T-helper 1 cell treated with Interleukin-12 subunit alpha and Interleukin-12 subunit beta and Interleukin-4 antibody, amounts not matched to agents 30 ng/mL and 1 ng/mL, for 36 hours (primary cell): ENCODE data around the gene MYOG. TPM values are rescaled to one million over a fixed set of nuclear protein-coding genes. Genes with fewer than 3 reads are reported as not detected.

Experiments used
- intact Hi-C: fragments of 100-400 bp; cut with micrococcal nuclease; formaldehyde crosslinking; loops from one replicate; pipeline ENCODE4 v1.15.1; 2024
- total RNA-seq: library from RNA; stranded (reverse); gene quantifications from 2 replicates; pipeline ENCODE4 v1.2.3, GENCODE V29; 2022

Gene MYOG
- total RNA-seq, 1 donor from 2014 or later, result not detected

DNA sequence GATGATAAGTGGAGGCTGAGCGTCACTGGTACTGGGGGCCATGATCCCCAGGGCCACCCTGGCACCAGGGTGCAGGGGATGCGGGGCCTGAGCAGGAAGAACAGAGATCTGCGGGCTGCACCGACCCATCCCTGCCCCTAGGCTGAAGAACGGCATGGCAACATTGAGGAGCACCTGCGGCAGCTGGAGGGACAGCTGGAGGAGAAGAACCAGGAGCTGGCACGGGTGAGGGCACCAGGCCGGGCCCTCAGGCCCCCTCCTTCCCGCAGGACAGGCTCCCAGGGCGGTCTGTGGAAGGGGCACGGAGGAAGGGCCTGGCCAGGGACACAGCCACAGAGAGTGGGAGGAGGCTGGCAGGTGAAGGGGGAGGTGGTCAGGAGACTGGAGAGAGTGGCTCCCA, 37.7 kb downstream of the MYOG start:
- intact Hi-C loops, result no loop called here

GRCh38 chr1:203046984-203047630, 38.7 kb downstream of the MYOG start:
- intact Hi-C loops, result no loop called here

DNA sequence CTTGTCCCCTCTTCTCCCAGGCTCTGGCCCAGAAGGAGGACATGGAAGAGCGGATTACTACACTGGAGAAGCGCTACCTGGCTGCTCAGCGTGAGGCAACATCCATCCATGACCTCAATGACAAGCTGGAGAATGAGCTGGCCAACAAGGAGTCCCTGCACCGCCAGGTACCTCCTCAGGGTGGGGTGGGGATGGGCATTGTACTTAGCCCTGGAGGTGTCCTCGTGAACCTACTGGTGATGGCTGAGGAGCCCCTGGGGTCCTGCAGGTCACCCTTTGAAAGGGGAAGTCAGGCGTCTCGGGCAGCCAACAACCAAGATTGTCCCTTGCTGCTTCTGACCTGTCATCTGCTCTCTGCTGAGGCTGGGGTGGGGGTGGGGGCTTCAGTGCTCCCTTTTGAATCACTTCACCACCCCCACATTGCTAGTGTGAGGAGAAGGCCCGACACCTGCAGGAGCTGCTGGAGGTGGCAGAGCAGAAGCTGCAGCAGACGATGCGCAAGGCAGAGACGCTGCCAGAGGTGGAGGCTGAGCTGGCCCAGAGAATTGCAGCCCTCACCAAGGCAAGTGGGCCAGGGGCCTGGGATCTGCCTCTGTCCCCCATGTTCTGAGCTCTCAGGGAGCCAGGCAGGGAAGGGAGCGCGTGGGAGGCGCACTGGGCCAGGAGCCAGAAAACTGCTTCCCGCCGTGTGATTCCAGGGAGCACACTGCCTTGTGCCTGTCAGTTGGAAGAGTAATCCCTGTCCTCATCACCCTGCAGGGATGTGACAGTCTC, 39.8 kb downstream of the MYOG start:
- intact Hi-C loops, result no loop called here

DNA sequence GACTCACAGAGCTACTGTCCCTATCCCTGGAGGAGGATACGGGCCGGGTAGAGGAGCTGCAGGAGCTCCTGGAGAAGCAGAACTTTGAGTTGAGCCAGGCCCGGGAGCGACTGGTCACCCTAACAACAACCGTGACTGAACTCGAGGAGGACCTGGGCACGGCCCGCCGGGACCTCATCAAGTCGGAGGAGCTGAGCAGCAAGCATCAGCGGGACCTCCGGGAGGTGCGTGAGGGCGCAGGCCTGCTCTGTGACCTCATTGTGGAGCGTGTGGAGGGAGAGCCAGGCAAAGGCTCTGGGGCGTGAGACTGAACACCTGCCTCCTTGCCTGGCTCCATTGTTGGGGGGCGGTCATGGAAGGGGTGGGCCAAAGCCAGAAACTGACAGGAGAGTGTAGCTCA, 40.5 kb downstream of the MYOG start:
- intact Hi-C loops, result no loop called here

GRCh38 chr1:203044546-203045250, 41.1 kb downstream of the MYOG start:
- intact Hi-C loops, result no loop called here

GRCh38 chr1:203043830-203044545, 41.8 kb downstream of the MYOG start:
- intact Hi-C loops, result no loop called here

- intact Hi-C loops, result no loop called here
These were observed 44.4 kb downstream of the MYOG start for GRCh38 chr1:203041351-203041932.

DNA sequence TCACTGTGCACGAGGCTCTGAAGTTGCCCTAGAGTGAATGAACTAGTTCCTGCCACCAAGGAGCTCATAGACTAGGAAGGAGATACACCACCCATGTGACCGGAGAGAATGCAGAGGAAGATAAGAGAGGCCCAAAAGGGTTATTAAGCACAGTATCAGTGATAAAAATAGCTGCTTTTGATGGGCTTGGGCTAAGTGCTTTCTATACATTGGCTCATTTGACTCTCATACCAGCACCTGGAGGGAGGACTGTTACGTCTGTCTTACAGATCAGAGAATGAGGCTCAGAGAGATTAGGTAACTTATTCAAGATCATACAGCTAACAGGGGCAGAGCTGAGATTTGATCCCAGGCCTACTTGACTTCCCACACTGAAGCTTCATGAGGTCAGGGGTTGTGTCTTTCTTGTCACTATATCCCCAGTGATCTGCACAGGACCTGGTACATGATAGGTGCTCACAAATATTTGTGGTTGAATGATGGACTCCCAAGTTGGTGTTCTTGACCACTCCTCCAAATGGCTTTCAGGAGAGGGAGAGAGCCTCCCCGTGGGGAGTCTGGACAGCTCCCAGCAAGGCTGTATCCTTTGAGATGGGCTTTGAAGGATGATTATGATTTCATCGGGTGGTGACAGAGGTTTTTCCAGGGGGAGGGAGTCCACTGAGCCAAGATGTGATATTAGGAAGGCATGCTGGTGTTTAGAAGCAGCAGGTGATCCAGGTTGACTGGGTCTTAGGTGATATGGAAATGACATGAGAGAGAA, 45.1 kb downstream of the MYOG start:
- intact Hi-C loops, result no loop called here

- intact Hi-C loops, result loop anchor here (1.0 to 5.0 kb wide), 4 partner anchors 132 to 302 kb away; no protein-coding TSS in a partner anchor
These were observed 46.0 kb downstream of the MYOG start for GRCh38 chr1:203039609-203040512.

GRCh38 chr1:203038891-203039608, 46.8 kb downstream of the MYOG start:
- intact Hi-C loops, result loop anchor here (1.0 to 5.0 kb wide), 4 partner anchors 133 to 303 kb away; no protein-coding TSS in a partner anchor

DNA sequence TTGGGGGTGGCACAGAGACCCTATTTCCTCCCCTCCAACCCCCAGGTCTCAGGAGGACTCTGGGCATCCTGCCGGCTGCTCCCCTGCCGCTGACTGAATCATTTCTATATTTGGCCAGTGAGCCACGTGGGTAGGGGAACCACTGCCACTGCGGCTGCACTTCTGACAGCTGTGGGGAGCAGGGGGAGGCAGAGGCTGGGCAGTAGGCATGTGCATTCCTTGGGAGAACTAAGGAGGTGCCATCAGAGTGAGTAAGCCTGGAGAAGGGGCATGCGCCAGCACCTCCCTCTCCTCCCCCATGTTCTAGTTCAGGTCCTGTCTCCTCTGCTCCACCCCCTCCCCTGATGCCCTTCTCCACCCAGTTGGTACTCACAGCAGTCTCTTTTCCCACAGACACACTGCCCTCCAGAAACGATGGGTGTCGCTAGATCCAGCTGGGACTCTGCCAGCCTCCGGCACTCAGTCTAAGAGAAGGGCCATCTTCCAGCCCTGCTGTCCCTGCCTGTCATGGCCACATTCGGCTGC, 47.5 kb downstream of the MYOG start:
- intact Hi-C loops, result loop anchor here (5.0 kb wide), 1 partner anchor 304 kb away; no protein-coding TSS in a partner anchor

DNA sequence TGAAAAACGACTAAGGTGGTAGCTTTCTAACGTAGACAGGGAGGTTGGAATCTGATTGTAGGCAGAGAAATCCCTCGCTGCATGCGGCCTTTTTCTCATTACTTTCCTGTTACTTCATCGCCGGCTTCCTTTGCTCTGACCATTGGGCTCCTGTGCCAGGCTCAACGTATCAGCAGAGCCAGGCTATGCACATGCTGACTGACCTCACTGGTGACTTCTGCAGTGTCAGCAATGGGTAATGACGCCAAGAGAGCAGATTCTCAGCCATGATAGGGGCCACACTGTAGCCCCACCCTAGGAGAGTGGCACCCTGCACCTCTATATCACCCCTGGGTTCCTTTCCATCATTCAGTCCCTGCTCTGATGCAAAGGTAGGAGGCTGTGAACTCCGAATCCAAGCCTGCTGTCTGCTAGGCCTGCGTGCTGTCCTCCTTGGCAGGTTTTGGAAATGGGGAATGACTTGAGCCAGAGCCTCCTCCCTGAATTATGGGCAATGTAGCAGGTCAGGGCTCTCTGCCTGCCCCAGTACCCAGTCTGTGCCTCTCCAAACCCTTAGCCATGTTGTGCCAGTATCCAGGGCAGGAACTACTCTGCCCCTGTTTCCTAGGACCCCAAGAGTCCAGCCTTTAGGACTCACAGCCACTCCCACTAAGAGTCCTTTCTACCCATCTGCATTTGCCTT, 48.2 kb downstream of the MYOG start:
- intact Hi-C loops, result loop anchor here (5.0 kb wide), 1 partner anchor 305 kb away; no protein-coding TSS in a partner anchor

- intact Hi-C loops, result loop anchor here (5.0 kb wide), 1 partner anchor 306 kb away; no protein-coding TSS in a partner anchor
These were observed 49.3 kb downstream of the MYOG start for GRCh38 chr1:203036537-203036936.

GRCh38 chr1:203036135-203036534, 49.7 kb downstream of the MYOG start:
- intact Hi-C loops, result loop anchor here (5.0 kb wide), 1 partner anchor 306 kb away; no protein-coding TSS in a partner anchor

DNA sequence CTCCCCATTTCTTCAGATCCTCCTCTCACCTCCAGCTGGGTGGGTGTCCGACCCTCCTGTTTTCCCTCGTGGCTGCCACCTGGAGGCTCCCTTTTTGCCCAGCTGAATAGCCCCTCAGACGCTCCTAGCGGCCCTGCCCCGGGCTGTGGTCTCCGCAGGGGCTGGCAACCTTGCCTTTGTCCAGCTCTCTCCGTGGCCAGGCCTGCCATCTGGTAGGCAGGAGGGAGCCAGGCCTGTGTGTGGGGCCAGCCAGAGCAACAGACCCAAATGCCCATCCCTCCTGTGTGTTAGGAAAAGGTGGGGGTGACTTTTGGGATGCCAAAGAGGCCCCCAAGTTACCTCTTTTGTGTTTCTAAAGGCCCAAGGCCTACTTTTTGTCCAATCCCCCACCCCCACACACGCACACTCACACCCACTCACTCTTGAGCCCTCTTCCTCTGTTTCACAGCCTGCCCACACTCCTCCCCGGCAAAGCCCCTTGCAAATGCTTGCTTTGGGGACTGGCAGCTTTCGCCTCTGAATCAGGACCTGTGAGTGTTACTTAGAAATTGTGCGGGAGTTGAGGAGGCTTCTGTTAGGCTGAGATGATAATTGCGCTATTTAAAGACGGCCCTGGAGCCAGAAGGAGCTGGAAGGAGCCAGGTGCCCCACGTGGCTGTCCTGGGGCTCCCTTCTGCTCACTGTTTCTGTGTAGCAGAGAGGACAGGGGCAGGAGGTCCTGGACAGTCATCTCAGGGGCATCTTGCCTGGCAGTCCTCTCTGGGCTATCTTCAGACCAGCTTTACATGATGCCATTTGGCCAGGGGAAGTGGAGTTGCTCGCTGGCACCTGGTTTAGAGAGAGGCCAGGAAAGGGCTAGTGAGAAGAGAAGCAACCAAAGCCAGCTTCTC, 50.5 kb downstream of the MYOG start:
- intact Hi-C loops, result loop anchor here (5.0 kb wide), 1 partner anchor 307 kb away; no protein-coding TSS in a partner anchor

- intact Hi-C loops, result loop anchor here (5.0 kb wide), 1 partner anchor 308 kb away; no protein-coding TSS in a partner anchor
These were observed 51.2 kb downstream of the MYOG start for GRCh38 chr1:203034422-203035110.
